ENCODE measurements around the gene C5orf52.
"Not testable (repeated sequence)": the region's sequence is repeated elsewhere in the genome, so short reads cannot be mapped to it uniquely, and the experiment has no call there.

C5orf52 gene

GRCh38 chr5:157727858-157728257 lies 56.5 kb downstream of the C5orf52 start:
- H3K14ac ChIP-seq (ENCODE audit: low read length); H3K4me1 ChIP-seq (ENCODE audit: control insufficient read depth in 2 of 2, insufficient read depth in 1 of 2, low read depth in 1 of 2, low read length in 2 of 2); H2BK120ac ChIP-seq (ENCODE audit: low read depth, low read length); H3K9me3 ChIP-seq (replicated peaks in 1 of 2; ENCODE audit: control insufficient read depth in 2 of 2, insufficient read depth in 1 of 2, low read depth in 1 of 2, low read length in 2 of 2); H3K27ac ChIP-seq (replicated peaks; ENCODE audit: low read length); H2AK5ac ChIP-seq (ENCODE audit: low read depth, low read length); H3K27me3 ChIP-seq (ENCODE audit: control insufficient read depth in 3 of 3, insufficient read depth in 3 of 3, low read depth in 1 of 3, low read length in 3 of 3); H3K9ac ChIP-seq (ENCODE audit: low read depth, low read length, poor library complexity); H3K18ac ChIP-seq (ENCODE audit: low read length); H4K8ac ChIP-seq (ENCODE audit: low read depth, low read length); H3K79me1 ChIP-seq (ENCODE audit: low read depth, low read length); H2BK15ac ChIP-seq (ENCODE audit: low read length); H2AFZ ChIP-seq (ENCODE audit: low read length); DNase-seq (ENCODE audit: low spot score); H2BK5ac ChIP-seq (ENCODE audit: low read length); H4K91ac ChIP-seq (ENCODE audit: low read depth, low read length, poor library complexity); H3K36me3 ChIP-seq (replicated peaks in 1 of 2; ENCODE audit: control insufficient read depth in 2 of 2, insufficient read depth in 2 of 2, low read length in 2 of 2); H2BK12ac ChIP-seq (ENCODE audit: low read length); H3K23ac ChIP-seq (ENCODE audit: low read depth, low read length, poor library complexity); H3K4me2 ChIP-seq (ENCODE audit: insufficient read depth, low read length, poor library complexity, severe bottlenecking); H3K4me3 ChIP-seq (ENCODE audit: low read length in 2 of 2); H3K4ac ChIP-seq (ENCODE audit: low read length): not testable (repeated sequence)
- WGBS, 2 donors (ENCODE audit: extremely low coverage in 2 of 2, insufficient read length in 2 of 2, insufficient replicate concordance in 1 of 2) = no CpG with 5 or more reads among the region's 1 CpG

Measured in neuronal stem cell (in vitro differentiated cells).